NCI-H1694 treated with DMSO at 0.1 percent for 48 hours (cell line): ENCODE results near the gene SLC35G3.
"Not testable (repeated sequence)": the region's sequence is repeated elsewhere in the genome, so short reads cannot be mapped to it uniquely, and the experiment has no call there.

Experiments used
- DNase-seq: peaks from one replicate; lab custom pipeline; 2025; lab: John Stamatoyannopoulos, UW

The SLC35G3 gene

GRCh38 chr17:35210741-35211140 lies 16.5 kb upstream of the SLC35G3 start:
- no peak for DNase-seq

GRCh38 chr17:35202582-35202981 lies 8.4 kb upstream of the SLC35G3 start:
- not testable (repeated sequence) for DNase-seq

- DNase-seq, result not testable (repeated sequence)
Measured at GRCh38 chr17:35195062-35195461, 869 bp upstream of the SLC35G3 start.

- DNase-seq, result no peak
Measured at GRCh38 chr17:35192708-35193107, 1.5 kb downstream of the SLC35G3 start.

GRCh38 chr17:35191001-35191695 lies 3.0 kb downstream of the SLC35G3 start:
- DNase-seq, result no peak

- DNase-seq, result no peak
Measured at GRCh38 chr17:35189291-35189690, 4.9 kb downstream of the SLC35G3 start.

- DNase-seq, result no peak
Measured at GRCh38 chr17:35188111-35188510, 6.1 kb downstream of the SLC35G3 start.

GRCh38 chr17:35187481-35187880 lies 6.7 kb downstream of the SLC35G3 start:
- DNase-seq, result no peak

DNA sequence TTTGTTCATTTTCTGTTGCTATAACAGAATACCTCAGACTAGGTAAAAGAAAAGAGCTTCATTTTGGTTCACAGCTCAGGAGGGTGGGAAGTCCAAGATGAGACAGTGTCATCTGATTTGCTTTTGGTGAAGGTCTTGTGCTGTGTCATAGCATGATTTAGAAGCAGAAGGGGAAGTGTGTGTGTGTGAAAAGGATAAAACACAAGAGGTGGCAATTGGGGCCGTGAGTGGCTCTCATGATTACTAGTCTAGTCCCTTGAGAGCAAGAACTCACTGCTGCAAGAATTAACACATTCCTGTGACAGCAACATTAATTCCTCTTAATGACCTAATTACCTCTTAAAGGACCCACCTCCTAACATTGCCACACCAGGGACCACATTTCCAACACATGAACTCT lies 8.3 kb downstream of the SLC35G3 start:
- no peak for DNase-seq

DNA sequence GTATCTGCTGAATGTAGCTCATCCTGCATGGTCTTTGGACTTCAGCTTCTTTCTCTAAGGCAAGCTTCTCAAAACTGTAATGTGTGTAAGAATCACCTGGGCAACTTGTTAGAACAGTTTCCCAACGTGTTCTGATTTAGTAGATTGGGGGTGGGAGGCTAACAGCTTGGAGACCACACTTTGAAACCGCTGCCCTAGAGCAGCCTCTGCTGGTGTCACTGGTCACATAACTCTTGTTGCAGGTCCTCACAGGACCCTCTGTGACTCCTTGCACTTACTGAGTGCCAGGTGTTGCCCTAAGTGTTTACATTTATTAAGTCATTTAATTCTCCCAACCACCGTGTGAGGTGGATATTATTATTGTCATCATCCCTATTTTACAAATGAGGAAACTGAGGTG lies 9.9 kb downstream of the SLC35G3 start:
- no peak for DNase-seq

DNA sequence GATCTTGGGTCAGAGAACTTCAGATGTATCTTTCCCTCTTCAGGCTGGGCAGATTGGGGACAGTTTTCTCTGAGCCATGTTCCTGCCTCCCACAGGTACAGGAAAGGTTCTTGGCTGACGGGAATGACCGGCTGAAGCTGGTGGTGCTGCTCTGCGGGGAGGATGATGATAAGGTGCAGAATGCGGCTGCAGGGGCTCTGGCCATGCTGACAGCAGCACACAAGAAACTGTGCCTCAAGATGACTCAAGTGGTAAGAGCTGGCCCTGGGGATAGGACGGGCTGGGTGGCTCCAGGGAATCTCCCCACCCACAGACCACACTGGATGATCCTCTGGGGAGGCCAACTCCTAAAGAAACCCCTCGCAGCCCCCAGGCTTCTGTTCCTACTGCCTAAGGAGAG lies 10.9 kb downstream of the SLC35G3 start:
- no peak for DNase-seq

GRCh38 chr17:35179379-35179778 lies 14.8 kb downstream of the SLC35G3 start:
- not testable (repeated sequence) for DNase-seq

DNA sequence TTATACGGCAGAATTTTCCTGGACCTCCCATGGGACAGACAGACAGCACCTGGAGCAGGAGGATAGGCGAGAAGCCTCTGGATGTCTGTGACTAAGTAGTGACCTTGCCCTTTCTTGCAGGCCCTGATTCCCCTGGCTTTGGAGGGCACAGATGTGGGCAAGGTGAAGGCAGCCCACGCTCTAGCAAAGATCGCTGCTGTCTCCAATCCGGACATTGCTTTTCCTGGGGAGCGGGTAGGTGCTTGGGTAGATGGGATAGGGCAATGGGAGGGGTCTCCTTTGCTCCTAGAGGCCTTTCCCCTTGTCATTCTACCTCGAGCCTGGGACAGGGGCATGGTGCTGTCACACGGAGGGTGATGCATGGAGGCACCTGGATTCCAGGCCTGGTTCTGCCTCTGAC lies 17.3 kb downstream of the SLC35G3 start:
- no peak for DNase-seq

- no peak for DNase-seq
Measured at GRCh38 chr17:35175638-35176415, 18.4 kb downstream of the SLC35G3 start.

DNA sequence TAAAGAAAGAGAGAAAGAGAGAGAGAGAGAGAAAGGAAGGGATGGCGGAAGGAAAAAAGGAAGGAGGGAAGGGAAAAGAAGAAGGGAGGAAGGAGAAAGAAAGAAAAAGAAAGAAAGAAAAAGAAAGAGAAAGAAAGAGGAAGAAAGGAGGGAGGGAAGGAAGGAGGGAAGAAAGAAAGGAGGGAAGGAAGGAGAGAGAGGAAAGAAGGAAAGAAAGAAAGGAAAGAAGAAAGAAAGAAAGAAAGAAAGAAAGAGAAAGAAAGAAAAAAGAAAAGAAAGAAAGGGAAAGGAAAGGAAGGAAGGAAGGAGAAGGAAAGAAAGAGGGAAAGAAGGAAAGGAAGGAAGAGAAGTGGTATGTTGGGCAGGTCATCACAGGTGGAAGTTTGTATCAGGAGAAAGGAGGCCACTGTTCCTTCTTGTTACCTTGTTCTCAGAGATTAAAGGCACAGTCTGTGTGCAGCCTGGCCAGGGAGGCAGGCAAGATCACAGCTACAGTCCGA lies 19.3 kb downstream of the SLC35G3 start:
- no peak for DNase-seq

GRCh38 chr17:35172321-35172720 lies 21.9 kb downstream of the SLC35G3 start:
- not testable (repeated sequence) for DNase-seq

GRCh38 chr17:35171834-35172233 lies 22.4 kb downstream of the SLC35G3 start:
- no peak for DNase-seq

- DNase-seq, result no peak
Measured at GRCh38 chr17:35170968-35171771, 23.0 kb downstream of the SLC35G3 start.

- DNase-seq, result no peak
Measured at GRCh38 chr17:35169835-35170363, 24.3 kb downstream of the SLC35G3 start.

DNA sequence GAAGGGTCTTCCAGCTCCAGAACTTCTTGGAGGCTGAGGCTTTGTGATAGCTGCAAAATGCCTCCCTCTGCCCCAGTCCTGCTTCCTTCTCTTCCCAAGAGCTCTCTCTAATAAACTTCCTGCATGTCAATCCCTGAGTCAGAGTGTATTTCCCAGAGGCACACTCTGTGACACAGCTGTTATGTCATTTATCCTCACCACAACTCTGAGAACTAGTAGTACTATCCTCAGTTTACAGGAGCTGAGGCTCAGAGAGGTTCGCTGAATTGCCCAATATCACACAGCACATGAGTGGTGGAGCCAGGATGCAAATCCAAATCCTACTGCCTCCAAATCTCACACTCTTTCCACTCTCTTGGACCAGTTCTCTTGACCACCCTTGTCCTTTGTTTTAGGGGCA lies 26.5 kb downstream of the SLC35G3 start:
- no peak for DNase-seq

- no peak for DNase-seq
Measured at GRCh38 chr17:35167046-35167445, 27.1 kb downstream of the SLC35G3 start.

- DNase-seq, result no peak
Measured at GRCh38 chr17:35166526-35166925, 27.7 kb downstream of the SLC35G3 start.
